ENCODE results near the gene AMIGO1.

Gene AMIGO1

GRCh38 chr1:109478806-109479205 is 30.7 kb downstream of the AMIGO1 start:
- no peaks in the 10 kb centered on the region for H3F3A ChIP-seq (ENCODE audit: control insufficient read depth, insufficient read depth)
- H3K4me3 ChIP-seq (ENCODE audit: low read length) = no peak overlapping the region
- no peaks in the 10 kb centered on the region for H3K36me3 ChIP-seq (ENCODE audit: control insufficient read depth, low read length)
- H3K79me2 ChIP-seq (ENCODE audit: control insufficient read depth, low read length) = no peaks in the 10 kb centered on the region
- H3K9me3 ChIP-seq (ENCODE audit: control insufficient read depth, insufficient read depth, low read length) = no peaks in the 10 kb centered on the region
- H3K27me3 ChIP-seq (ENCODE audit: control insufficient read depth, low read length) = peaks cover 36% of the 10 kb centered on the region
- no peaks in the 10 kb centered on the region for H4K20me1 ChIP-seq (ENCODE audit: control insufficient read depth, insufficient read depth, low read depth, low read length)
- H3K4me1 ChIP-seq (ENCODE audit: control insufficient read depth, low read length) = peaks cover 7% of the 10 kb centered on the region
- TF ChIP-seq CTCF (IDR thresholded peaks at IDR 0.05; ENCODE audit: low read depth, low read length, poor library complexity, severe bottlenecking) (no peak), EZH2phosphoT487 (IDR thresholded peaks at IDR 0.05; ENCODE audit: borderline replicate concordance, low read length) (no peak)
- H3K27ac ChIP-seq (ENCODE audit: low read depth, low read length) = no peak overlapping the region
- no peaks in the 10 kb centered on the region for H3K9me2 ChIP-seq (replicated peaks; ENCODE audit: control insufficient read depth, low read length)
- no peak overlapping the region for H3K4me2 ChIP-seq (ENCODE audit: low read length)

GRCh38 chr1:109477821-109478220 is 31.7 kb downstream of the AMIGO1 start:
- Histone ChIP-seq H3K4me1 (ENCODE audit: control insufficient read depth, low read length) (peaks cover under 1% of the 10 kb centered on the region), H3K79me2 (ENCODE audit: control insufficient read depth, low read length) (no peaks in the 10 kb centered on the region), H3K4me3 (ENCODE audit: low read length) (no peak overlapping the region), H3K9me3 (ENCODE audit: control insufficient read depth, insufficient read depth, low read length) (no peaks in the 10 kb centered on the region), H3K4me2 (ENCODE audit: low read length) (no peak overlapping the region), H4K20me1 (ENCODE audit: control insufficient read depth, insufficient read depth, low read depth, low read length) (no peaks in the 10 kb centered on the region), H3K27ac (ENCODE audit: low read depth, low read length) (no peak overlapping the region), H3F3A (ENCODE audit: control insufficient read depth, insufficient read depth) (no peaks in the 10 kb centered on the region), H3K27me3 (ENCODE audit: control insufficient read depth, low read length) (peaks cover 37% of the 10 kb centered on the region), H3K36me3 (ENCODE audit: control insufficient read depth, low read length) (no peaks in the 10 kb centered on the region), H3K9me2 (replicated peaks; ENCODE audit: control insufficient read depth, low read length) (no peaks in the 10 kb centered on the region)
- TF ChIP-seq EZH2phosphoT487 (IDR thresholded peaks at IDR 0.05; ENCODE audit: borderline replicate concordance, low read length) (no peak), CTCF (IDR thresholded peaks at IDR 0.05; ENCODE audit: low read depth, low read length, poor library complexity, severe bottlenecking) (no peak)

GRCh38 chr1:109476825-109477224 is 32.7 kb downstream of the AMIGO1 start:
- TF ChIP-seq EZH2phosphoT487 (IDR thresholded peaks at IDR 0.05; ENCODE audit: borderline replicate concordance, low read length) = no peak
- no peak for TF ChIP-seq CTCF (IDR thresholded peaks at IDR 0.05; ENCODE audit: low read depth, low read length, poor library complexity, severe bottlenecking)
- Histone ChIP-seq H3K4me3 (ENCODE audit: low read length) (no peak overlapping the region), H3K79me2 (ENCODE audit: control insufficient read depth, low read length) (no peaks in the 10 kb centered on the region)

GRCh38 chr1:109475261-109475660 is 34.3 kb downstream of the AMIGO1 start:
- Histone ChIP-seq H3K36me3 (ENCODE audit: control insufficient read depth, low read length) (no peaks in the 10 kb centered on the region), H3K27ac (ENCODE audit: low read depth, low read length) (no peak overlapping the region), H3K4me1 (ENCODE audit: control insufficient read depth, low read length) (no peaks in the 10 kb centered on the region), H4K20me1 (ENCODE audit: control insufficient read depth, insufficient read depth, low read depth, low read length) (no peaks in the 10 kb centered on the region), H3K4me2 (ENCODE audit: low read length) (no peak overlapping the region), H3F3A (ENCODE audit: control insufficient read depth, insufficient read depth) (no peaks in the 10 kb centered on the region), H3K9me2 (replicated peaks; ENCODE audit: control insufficient read depth, low read length) (no peaks in the 10 kb centered on the region), H3K4me3 (ENCODE audit: low read length) (no peak overlapping the region), H3K27me3 (ENCODE audit: control insufficient read depth, low read length) (peaks cover 37% of the 10 kb centered on the region), H3K79me2 (ENCODE audit: control insufficient read depth, low read length) (no peaks in the 10 kb centered on the region), H3K9me3 (ENCODE audit: control insufficient read depth, insufficient read depth, low read length) (no peaks in the 10 kb centered on the region)
- TF ChIP-seq CTCF (IDR thresholded peaks at IDR 0.05; ENCODE audit: low read depth, low read length, poor library complexity, severe bottlenecking) = no peak
- no peak for TF ChIP-seq EZH2phosphoT487 (IDR thresholded peaks at IDR 0.05; ENCODE audit: borderline replicate concordance, low read length)

More at GRCh38 chr1:109476825-109477224, 32.7 kb downstream of the AMIGO1 start:
- Histone ChIP-seq H3F3A (ENCODE audit: control insufficient read depth, insufficient read depth) (no peaks in the 10 kb centered on the region), H4K20me1 (ENCODE audit: control insufficient read depth, insufficient read depth, low read depth, low read length) (no peaks in the 10 kb centered on the region), H3K9me3 (ENCODE audit: control insufficient read depth, insufficient read depth, low read length) (no peaks in the 10 kb centered on the region), H3K27ac (ENCODE audit: low read depth, low read length) (no peak overlapping the region), H3K36me3 (ENCODE audit: control insufficient read depth, low read length) (no peaks in the 10 kb centered on the region), H3K4me2 (ENCODE audit: low read length) (no peak overlapping the region), H3K9me2 (replicated peaks; ENCODE audit: control insufficient read depth, low read length) (no peaks in the 10 kb centered on the region), H3K27me3 (ENCODE audit: control insufficient read depth, low read length) (peaks cover 32% of the 10 kb centered on the region), H3K4me1 (ENCODE audit: control insufficient read depth, low read length) (no peaks in the 10 kb centered on the region)

Measured in DOHH2 (cell line).